Mesothelial cell of epicardium (in vitro differentiated cells): ENCODE data around the gene TCF20. TPM values are rescaled to one million over a fixed set of nuclear protein-coding genes. Genes with fewer than 3 reads are reported as not detected.

Source experiments
- DNase-seq, 2 experiments: peaks; one replicate each; pipeline ENCODE4 v3.0.0; 2021; ENCODE audit warnings: low spot score in 2 of 2; ENCODE audit not compliant: unreplicated experiment in 2 of 2
- H3K27ac Mint-ChIP-seq: 2 replicates; pipeline ENCODE4 v1.8.0; 2021; ENCODE audit warnings: mixed read lengths
- H3K27me3 Mint-ChIP-seq: 2 replicates; pipeline ENCODE4 v1.8.0; 2021; ENCODE audit warnings: low read depth, mixed read lengths
- H3K36me3 Mint-ChIP-seq: 2 replicates; pipeline ENCODE4 v1.8.0; 2021; ENCODE audit warnings: mixed read lengths
- H3K4me1 Mint-ChIP-seq: 2 replicates; pipeline ENCODE4 v1.8.0; 2021; ENCODE audit warnings: mixed read lengths
- H3K4me3 Mint-ChIP-seq: 2 replicates; pipeline ENCODE4 v1.8.0; 2021; ENCODE audit warnings: mild to moderate bottlenecking, moderate library complexity, mixed read lengths
- H3K9me3 Mint-ChIP-seq: 2 replicates; pipeline ENCODE4 v1.8.0; 2021; ENCODE audit warnings: mixed read lengths
- total RNA-seq: library from RNA; stranded (reverse); gene quantifications from 3 replicates; pipeline ENCODE4 v1.2.1, GENCODE V29; 2021
- TF ChIP-seq, protein P1 (sequence below): fragments of 200-600 bp; sonication (generic); IDR thresholded peaks from one replicate; pipeline ENCODE4 v1.5.0; 2021; ENCODE audit warnings: antibody characterized with exemption; ENCODE audit not compliant: unreplicated experiment

TCF20 gene
- total RNA-seq, 1 donor from 2014 or later = 82.2 TPM

GRCh38 chr22:42298746-42299145 is 28.3 kb upstream of the TCF20 start:
- Mint-ChIP-seq H3K27me3 (peaks cover 3% of the 10 kb centered on the region), H3K27ac (peak overlapping the region; percentile 86), H3K4me3 (no peak overlapping the region), H3K36me3 (no peaks in the 10 kb centered on the region), H3K4me1 (peaks cover 66% of the 10 kb centered on the region), H3K9me3 (no peaks in the 10 kb centered on the region)
- DNase-seq = no peak
- TF ChIP-seq, protein P1, sequence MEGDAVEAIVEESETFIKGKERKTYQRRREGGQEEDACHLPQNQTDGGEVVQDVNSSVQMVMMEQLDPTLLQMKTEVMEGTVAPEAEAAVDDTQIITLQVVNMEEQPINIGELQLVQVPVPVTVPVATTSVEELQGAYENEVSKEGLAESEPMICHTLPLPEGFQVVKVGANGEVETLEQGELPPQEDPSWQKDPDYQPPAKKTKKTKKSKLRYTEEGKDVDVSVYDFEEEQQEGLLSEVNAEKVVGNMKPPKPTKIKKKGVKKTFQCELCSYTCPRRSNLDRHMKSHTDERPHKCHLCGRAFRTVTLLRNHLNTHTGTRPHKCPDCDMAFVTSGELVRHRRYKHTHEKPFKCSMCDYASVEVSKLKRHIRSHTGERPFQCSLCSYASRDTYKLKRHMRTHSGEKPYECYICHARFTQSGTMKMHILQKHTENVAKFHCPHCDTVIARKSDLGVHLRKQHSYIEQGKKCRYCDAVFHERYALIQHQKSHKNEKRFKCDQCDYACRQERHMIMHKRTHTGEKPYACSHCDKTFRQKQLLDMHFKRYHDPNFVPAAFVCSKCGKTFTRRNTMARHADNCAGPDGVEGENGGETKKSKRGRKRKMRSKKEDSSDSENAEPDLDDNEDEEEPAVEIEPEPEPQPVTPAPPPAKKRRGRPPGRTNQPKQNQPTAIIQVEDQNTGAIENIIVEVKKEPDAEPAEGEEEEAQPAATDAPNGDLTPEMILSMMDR = no peak

DNA sequence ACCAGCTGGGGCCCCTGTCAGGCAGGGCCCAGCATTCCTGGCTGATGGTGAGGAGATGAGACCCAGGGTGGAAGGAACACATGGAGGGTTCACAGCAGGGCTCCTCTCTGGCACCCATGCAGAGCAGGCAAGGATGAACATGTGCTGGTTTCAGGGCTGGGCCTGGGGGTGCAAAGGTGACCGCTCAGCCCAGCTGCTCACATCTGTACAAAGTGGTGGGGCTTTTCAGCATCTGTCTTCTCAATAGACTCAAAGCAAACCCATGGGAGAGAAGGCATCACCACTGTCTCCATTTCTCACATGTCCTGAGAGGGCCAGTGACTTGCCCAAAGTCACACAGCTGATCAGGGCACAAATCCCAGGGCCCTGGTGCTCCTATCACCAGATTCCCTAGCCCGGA is 27.3 kb upstream of the TCF20 start:
- TF ChIP-seq, protein P1 = no peak
- Mint-ChIP-seq H3K27ac (no peak overlapping the region), H3K4me3 (no peak overlapping the region), H3K36me3 (no peaks in the 10 kb centered on the region), H3K27me3 (no peaks in the 10 kb centered on the region), H3K4me1 (peaks cover 57% of the 10 kb centered on the region), H3K9me3 (no peaks in the 10 kb centered on the region)
- no peak for DNase-seq

DNA sequence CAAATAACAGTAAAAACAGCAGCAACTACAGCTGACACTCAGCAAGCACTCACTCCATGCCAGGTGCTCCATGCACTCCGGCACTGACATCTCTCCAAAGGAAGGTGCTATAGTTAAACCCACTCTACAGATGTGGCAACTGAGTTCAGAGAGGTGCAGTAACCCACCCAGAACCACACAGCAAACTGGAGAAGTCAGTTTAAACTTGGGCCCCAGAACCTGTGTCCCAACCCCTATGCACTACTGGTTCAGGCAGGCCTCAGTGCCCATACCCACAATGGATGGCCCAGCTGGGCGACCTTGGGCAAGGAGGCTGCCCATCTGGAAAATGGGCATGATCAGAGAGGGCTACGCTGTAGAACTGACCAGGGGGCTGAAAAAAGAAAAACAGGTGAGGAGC is 26.4 kb upstream of the TCF20 start:
- Mint-ChIP-seq H3K27ac (no peak overlapping the region), H3K4me3 (no peak overlapping the region), H3K27me3 (no peaks in the 10 kb centered on the region), H3K9me3 (no peaks in the 10 kb centered on the region), H3K4me1 (peaks cover 48% of the 10 kb centered on the region), H3K36me3 (no peaks in the 10 kb centered on the region)
- TF ChIP-seq, protein P1 = no peak
- no peak for DNase-seq

- no peak overlapping the region for H3K4me3 Mint-ChIP-seq
- H3K27ac Mint-ChIP-seq = no peak overlapping the region
- peaks cover 46% of the 10 kb centered on the region for H3K4me1 Mint-ChIP-seq
- H3K36me3 Mint-ChIP-seq = no peaks in the 10 kb centered on the region
- H3K27me3 Mint-ChIP-seq = no peaks in the 10 kb centered on the region
- H3K9me3 Mint-ChIP-seq = no peaks in the 10 kb centered on the region
- DNase-seq = no peak
- TF ChIP-seq, protein P1 = no peak
These were observed 26.0 kb upstream of the TCF20 start for GRCh38 chr22:42296381-42296853.

- TF ChIP-seq, protein P1 = no peak
- peaks cover 40% of the 10 kb centered on the region for H3K4me1 Mint-ChIP-seq
These were observed 23.9 kb upstream of the TCF20 start for GRCh38 chr22:42294034-42294985.

More at GRCh38 chr22:42294034-42294985, 23.9 kb upstream of the TCF20 start:
- Mint-ChIP-seq H3K36me3 (no peaks in the 10 kb centered on the region), H3K27ac (no peak overlapping the region), H3K4me3 (no peak overlapping the region), H3K27me3 (no peaks in the 10 kb centered on the region), H3K9me3 (no peaks in the 10 kb centered on the region)
- peak in 1 of 2 experiments; percentile 78 for DNase-seq
